H1 (cell line): ENCODE data around the gene MAPKAP1. TPM values are rescaled to one million over a fixed set of nuclear protein-coding genes. Genes with fewer than 3 reads are reported as not detected.

ENCODE experiments used
- CTCF ChIA-PET: fragments of 300-600 bp; sonication (Branson Sonifier 250); formaldehyde crosslinking; loops from one replicate; lab custom pipeline; 2021; ENCODE audit not compliant: partially characterized antibody; lab: Charles Lee
- POLR2A ChIA-PET: fragments of 300-600 bp; sonication (Branson Sonifier 250); formaldehyde crosslinking; loops from one replicate; lab custom pipeline; 2021; ENCODE audit warnings: inconsistent platforms; ENCODE audit not compliant: partially characterized antibody; lab: Charles Lee
- DNase-seq, 2 experiments: peaks; one replicate each; pipeline versions ENCODE4 v3.0.0 to v3.0.0-alpha.2; 2010 to 2022; ENCODE audit warnings: low spot score in 2 of 2, low read depth in 1 of 2, mixed read lengths in 1 of 2
- FAIRE-seq: peaks from 2 replicates; lab custom pipeline; 2011; peaks lifted over from hg19 to GRCh38; lab: Jason Lieb, UNC
- H2AFZ ChIP-seq: 2 replicates; pipeline ENCODE4 v1.8.1; 2012; ENCODE audit warnings: low read length, inconsistent platforms
- H2AK5ac ChIP-seq: 2 replicates; pipeline ENCODE4 v1.6.1; 2013; ENCODE audit warnings: low read depth, low read length
- H2BK120ac ChIP-seq: replicated peaks from 2 replicates; pipeline ENCODE3; 2013; ENCODE audit warnings: low read depth, low read length, inconsistent platforms
- H2BK12ac ChIP-seq: 2 replicates; pipeline ENCODE4 v1.6.1; 2013; ENCODE audit warnings: low read depth, low read length
- H2BK15ac ChIP-seq: 2 replicates; pipeline ENCODE4 v1.6.1; 2013; ENCODE audit warnings: low read length
- H2BK20ac ChIP-seq: 2 replicates; pipeline ENCODE4 v1.6.1; 2013; ENCODE audit warnings: low read length
- H2BK5ac ChIP-seq: 2 replicates; pipeline ENCODE4 v1.6.1; 2013; ENCODE audit warnings: low read depth, low read length
- H3K14ac ChIP-seq: 2 replicates; pipeline ENCODE4 v1.6.1; 2013; ENCODE audit warnings: inconsistent platforms; ENCODE audit not compliant: insufficient read length
- H3K18ac ChIP-seq: 2 replicates; pipeline ENCODE4 v1.6.1; 2013; ENCODE audit warnings: low read length; ENCODE audit errors: extremely low read depth
- H3K23ac ChIP-seq: 2 replicates; pipeline ENCODE4 v1.6.1; 2013; ENCODE audit warnings: inconsistent platforms; ENCODE audit not compliant: insufficient read length
- H3K23me2 ChIP-seq: 2 replicates; pipeline ENCODE4 v1.6.1; 2013; ENCODE audit warnings: low read depth, low read length
- H3K27ac ChIP-seq: 2 replicates; pipeline ENCODE4 v1.6.1; 2011; ENCODE audit warnings: low read depth, low read length, inconsistent platforms
- H3K27me3 ChIP-seq, 4 experiments: replicated peaks in 1 of 4; 1 replicate in 1 of 4; 2 replicates in 3 of 4; pipeline versions ENCODE4 v1.6.1 to v1.8.1; 2011 to 2013; ENCODE audit warnings: low read length in 3 of 4, mild to moderate bottlenecking in 3 of 4, inconsistent platforms in 2 of 4, mixed read lengths in 2 of 4, moderate library complexity in 1 of 4; ENCODE audit not compliant: control insufficient read depth in 3 of 4, insufficient read depth in 3 of 4; ENCODE audit errors: extremely low read depth in 1 of 4
- H3K36me3 ChIP-seq, 4 experiments: 2 replicates each; pipeline versions ENCODE4 v1.6.1 to v1.8.1; 2011 to 2013; ENCODE audit warnings: mild to moderate bottlenecking in 4 of 4, low read length in 3 of 4, moderate library complexity in 2 of 4, control low read depth in 1 of 4, inconsistent platforms in 1 of 4; ENCODE audit not compliant: insufficient read depth in 4 of 4, control insufficient read depth in 2 of 4
- H3K4ac ChIP-seq: replicated peaks from 2 replicates; pipeline ENCODE3; 2013; ENCODE audit warnings: low read length, low read depth, mixed read lengths, inconsistent platforms; ENCODE audit not compliant: insufficient read length
- H3K4me1 ChIP-seq, 4 experiments: replicated peaks in 1 of 4; 1 replicate in 1 of 4; 2 replicates in 3 of 4; pipeline versions ENCODE4 v1.6.1 to v1.8.1; 2011 to 2013; ENCODE audit warnings: low read length in 3 of 4, inconsistent platforms in 2 of 4, mixed read lengths in 1 of 4; ENCODE audit not compliant: insufficient read depth in 4 of 4, control insufficient read depth in 3 of 4
- H3K4me2 ChIP-seq, 2 experiments: 2 replicates each; pipeline versions ENCODE4 v1.6.1 to v1.8.1; 2011 to 2013; ENCODE audit warnings: low read depth in 2 of 2, low read length in 2 of 2, control low read depth in 1 of 2, inconsistent platforms in 1 of 2, mild to moderate bottlenecking in 1 of 2; ENCODE audit not compliant: insufficient read depth in 1 of 2
- H3K4me3 ChIP-seq, 4 experiments: fragments of 200-600, 300-600 bp in 1 of 4; sonication (generic), shearing (Covaris generic), sonication (Bioruptor Twin) in 1 of 4; 2 replicates each; pipeline versions ENCODE4 v1.5.1 to v1.8.1; 2011 to 2016; ENCODE audit warnings: low read length in 4 of 4, low read depth in 3 of 4, control low read depth in 2 of 4, inconsistent platforms in 2 of 4, mild to moderate bottlenecking in 2 of 4, mixed read lengths in 1 of 4, moderate library complexity in 1 of 4; ENCODE audit not compliant: insufficient read depth in 2 of 4; ENCODE audit errors: extremely low read depth in 1 of 4
- H3K56ac ChIP-seq: replicated peaks from 2 replicates; pipeline ENCODE3; 2013; ENCODE audit warnings: low read depth, mild to moderate bottlenecking, mixed read lengths, low read length, inconsistent platforms; ENCODE audit not compliant: insufficient read length
- H3K79me1 ChIP-seq: 2 replicates; pipeline ENCODE4 v1.6.1; 2013; ENCODE audit warnings: low read depth, low read length, control low read depth
- H3K79me2 ChIP-seq, 2 experiments: 2 replicates each; pipeline versions ENCODE4 v1.6.1 to v1.8.1; 2012 to 2013; ENCODE audit warnings: low read length in 2 of 2, mild to moderate bottlenecking in 2 of 2, inconsistent platforms in 1 of 2; ENCODE audit not compliant: insufficient read depth in 2 of 2, control insufficient read depth in 1 of 2
- H3K9ac ChIP-seq, 4 experiments: replicated peaks in 1 of 4; 1 replicate in 1 of 4; 2 replicates in 3 of 4; pipeline versions ENCODE4 v1.6.1 to v1.8.1; 2011 to 2013; ENCODE audit warnings: low read depth in 3 of 4, low read length in 3 of 4, control low read depth in 2 of 4, mild to moderate bottlenecking in 2 of 4, moderate library complexity in 2 of 4, inconsistent platforms in 1 of 4; ENCODE audit errors: extremely low read depth in 1 of 4
- H3K9me3 ChIP-seq, 2 experiments: 2 replicates each; pipeline versions ENCODE4 v1.6.1 to v1.8.1; 2012 to 2013; ENCODE audit warnings: mild to moderate bottlenecking in 2 of 2, moderate library complexity in 2 of 2, control low read depth in 1 of 2, inconsistent platforms in 1 of 2, low read depth in 1 of 2, low read length in 1 of 2, mixed read lengths in 1 of 2; ENCODE audit not compliant: insufficient read depth in 2 of 2
- H4K20me1 ChIP-seq, 2 experiments: replicated peaks in 1 of 2; 2 replicates each; pipeline versions ENCODE3 to v1.8.1; 2011 to 2013; ENCODE audit warnings: inconsistent platforms in 2 of 2, low read length in 2 of 2, mild to moderate bottlenecking in 1 of 2; ENCODE audit not compliant: insufficient read depth in 2 of 2, control insufficient read depth in 1 of 2
- H4K5ac ChIP-seq: 2 replicates; pipeline ENCODE4 v1.6.1; 2013; ENCODE audit warnings: low read length, low read depth, mixed read lengths, inconsistent platforms; ENCODE audit not compliant: insufficient read length
- H4K8ac ChIP-seq: 2 replicates; pipeline ENCODE4 v1.8.0; 2013; ENCODE audit warnings: mild to moderate bottlenecking, moderate library complexity, low read length, inconsistent platforms; ENCODE audit not compliant: insufficient read depth; ENCODE audit errors: extremely low read depth
- H4K91ac ChIP-seq: replicated peaks from 2 replicates; pipeline ENCODE3; 2013; ENCODE audit warnings: low read length, mixed read lengths, inconsistent platforms; ENCODE audit not compliant: insufficient read length
- ATF3 ChIP-seq: IDR thresholded peaks from 2 replicates; pipeline ENCODE4 v1.6.1; 2011; ENCODE audit warnings: low read depth, mild to moderate bottlenecking, low read length; ENCODE audit not compliant: insufficient read depth
- EGR1 ChIP-seq: IDR thresholded peaks from 2 replicates; pipeline ENCODE4 v1.6.1; 2011; ENCODE audit warnings: low read depth, low read length, borderline replicate concordance
- HDAC2 ChIP-seq, 2 experiments: fragments of 300-600 bp in 1 of 2; sonication (generic) in 1 of 2; IDR thresholded peaks; 2 replicates each; pipeline ENCODE4 v1.6.1; 2011 to 2012; ENCODE audit warnings: low read depth in 2 of 2, low read length in 2 of 2, mild to moderate bottlenecking in 2 of 2, moderate library complexity in 2 of 2, borderline replicate concordance in 1 of 2, inconsistent platforms in 1 of 2
- SIN3A ChIP-seq, 2 experiments: IDR thresholded peaks in 1 of 2; conservative IDR thresholded peaks in 1 of 2; 2 replicates each; pipeline ENCODE4 v1.6.1; 2011 to 2012; ENCODE audit warnings: low read length in 2 of 2, improper control_type of control experiment in 1 of 2, low read depth in 1 of 2, mild to moderate bottlenecking in 1 of 2
- SUZ12 ChIP-seq: fragments of 200-600 bp; sonication (generic); IDR thresholded peaks from 2 replicates; pipeline ENCODE4 v1.6.1; 2012; ENCODE audit warnings: mild to moderate bottlenecking, inconsistent platforms, low read length, moderate library complexity, mixed read lengths
- TAF1 ChIP-seq: IDR thresholded peaks from 2 replicates; pipeline ENCODE4 v1.6.1; 2011; ENCODE audit warnings: mild to moderate bottlenecking, low read depth, low read length
- TCF12 ChIP-seq: IDR thresholded peaks from 2 replicates; pipeline ENCODE4 v1.6.1; 2011; ENCODE audit warnings: low read depth, mild to moderate bottlenecking, low read length
- WGBS, 2 experiments: shearing (Covaris generic) in 1 of 2; methylation state at CpG; one replicate each; pipeline versions ENCODE4 v1.1.6 to v1.1.7; 2013 to 2015; ENCODE audit warnings: low lambda C conversion rate in 2 of 2, mixed read lengths in 2 of 2, inconsistent platforms in 1 of 2, low coverage in 1 of 2, missing lambda C conversion rate in 1 of 2; ENCODE audit not compliant: insufficient replicate concordance in 2 of 2, insufficient coverage in 1 of 2, insufficient read length in 1 of 2; ENCODE audit errors: extremely low coverage in 1 of 2, missing lambda C conversion rate in 1 of 2; 5-methylcytosine and 5-hydroxymethylcytosine counted together
- polyA plus RNA-seq, 7 experiments: library from polyadenylated mRNA; depleted of rRNA in 3 of 7; stranded (reverse) in 5 of 7; unstranded in 2 of 7; fragments of >200 nt in 5 of 7; fragments of 200-250 nt in 2 of 7; gene quantifications; 1 replicate in 5 of 7; 2 replicates in 1 of 7; 4 replicates in 1 of 7; pipeline versions ENCODE4 v1.2.1 to v1.2.3, GENCODE V29; 2011 to 2013; ENCODE audit warnings: missing spikeins in 2 of 7, mixed read lengths in 2 of 7
- total RNA-seq: library from RNA; stranded (reverse); fragmentation: NEBNext Ultra II Directional; extraction: Animal tissue kit (Norgen Biotek cat#: 25700); gene quantifications from 2 replicates; pipeline ENCODE4 v1.2.1, GENCODE V29; 2021

Gene MAPKAP1
- total and polyA plus RNA-seq, 2 of the 8 experiments (the other 6 are each of a cell fraction or from before 2014, with no cell fraction given), result 79.2 to 140 TPM

GRCh38 chr9:125726456-125727132 is 19.6 kb upstream of the MAPKAP1 start:
- WGBS, 2 experiments, result 89% methylated on average over 13 of the region's 13 CpGs; no CpG with 5 or more reads in 1 of the 2 experiments
- no peak overlapping the region for H3K56ac ChIP-seq
- no peak overlapping the region for H4K5ac ChIP-seq
- no peak overlapping the region for H2BK120ac ChIP-seq
- no peak overlapping the region for H3K4me3 ChIP-seq
- no peak overlapping the region for H2BK5ac ChIP-seq
- H3K4me1 ChIP-seq, result peaks cover 0 to 7% (median 0%) of the 10 kb centered on the region in 4 experiments; a peak in 2 of 7 replicates
- FAIRE-seq (no peak), DNase-seq (no peak)
- TF ChIP-seq SUZ12 (no peak), EGR1 (no peak), SIN3A (conservative IDR thresholded peaks at IDR 0.05 in 1 of 2, IDR thresholded peaks at IDR 0.05 in 1 of 2; ENCODE audit: low read depth in 1 of 2, low read length in 2 of 2) (no peak), ATF3 (no peak), TCF12 (no peak), TAF1 (no peak), HDAC2 (IDR thresholded peaks at IDR 0.05; ENCODE audit: borderline replicate concordance in 1 of 2, low read depth in 2 of 2, low read length in 2 of 2) (no peak)
- H4K20me1 ChIP-seq, result no peaks in the 10 kb centered on the region
- H3K23ac ChIP-seq, result no peak overlapping the region
- H3K9ac ChIP-seq, result no peak overlapping the region
- H2BK15ac ChIP-seq, result no peak overlapping the region
- H2AFZ ChIP-seq, result 0 out of 2 replicates have a peak overlapping the region, but pooled peaks have one; percentile 37
- no peak overlapping the region for H3K18ac ChIP-seq
- no peak overlapping the region for H3K4me2 ChIP-seq
- no peaks in the 10 kb centered on the region for H3K36me3 ChIP-seq
- no peaks in the 10 kb centered on the region for H3K9me3 ChIP-seq
- no peaks in the 10 kb centered on the region for H3K23me2 ChIP-seq
- H3K14ac ChIP-seq, result no peak overlapping the region
- ChIA-PET POLR2A (interaction anchor here (1.2 kb wide), 1 partner anchor 18 kb away, joined by 3 read pairs; no protein-coding TSS in a partner anchor), CTCF (no interaction called here)
- no peaks in the 10 kb centered on the region for H3K27me3 ChIP-seq
- no peak overlapping the region for H4K8ac ChIP-seq
- no peak overlapping the region for H2BK12ac ChIP-seq
- no peak overlapping the region for H2BK20ac ChIP-seq
- no peak overlapping the region for H3K27ac ChIP-seq
- H3K79me1 ChIP-seq, result no peaks in the 10 kb centered on the region
- H4K91ac ChIP-seq, result no peak overlapping the region
- H3K79me2 ChIP-seq, result no peaks in the 10 kb centered on the region
- H3K4ac ChIP-seq, result no peak overlapping the region
- no peak overlapping the region for H2AK5ac ChIP-seq
